GM12892 (cell line): ENCODE results near the gene ZSCAN12.

Experiments
- POLR2A ChIP-seq: IDR thresholded peaks from 2 replicates; pipeline ENCODE4 v1.6.1; 2011; ENCODE audit warnings: low read depth, low read length, control low read depth
- POLR2AphosphoS5 ChIP-seq: IDR thresholded peaks from 2 replicates; pipeline ENCODE4 v1.6.1; 2011; ENCODE audit warnings: low read depth, low read length, control low read depth
- TAF1 ChIP-seq: IDR thresholded peaks from 2 replicates; pipeline ENCODE4 v1.6.1; 2011; ENCODE audit warnings: low read depth, mild to moderate bottlenecking, control low read depth, low read length, borderline replicate concordance

- peak; percentile 83 for TF ChIP-seq POLR2A
- peak; percentile 78 for TF ChIP-seq POLR2AphosphoS5
- peak; percentile 61; the same call in 1 of the 2 replicates for TF ChIP-seq TAF1
Observed at GRCh38 chr6:28349892-28350737, 49.4 kb downstream of the ZSCAN12 start, which contains the start of gene ZKSCAN3.
